HG02970 (cell line): ENCODE results near the gene C5orf46.
"Not testable (repeated sequence)": the region's sequence is repeated elsewhere in the genome, so short reads cannot be mapped to it uniquely, and the experiment has no call there.

Source experiments
- ATAC-seq: cut with Tn5 transposase; IDR thresholded peaks from one replicate; pipeline ENCODE4 v1.9.1; 2021; ENCODE audit warnings: mild to moderate bottlenecking, moderate library complexity, moderate number of reproducible peaks; ENCODE audit not compliant: unreplicated experiment, low FRiP score

C5orf46 gene

DNA sequence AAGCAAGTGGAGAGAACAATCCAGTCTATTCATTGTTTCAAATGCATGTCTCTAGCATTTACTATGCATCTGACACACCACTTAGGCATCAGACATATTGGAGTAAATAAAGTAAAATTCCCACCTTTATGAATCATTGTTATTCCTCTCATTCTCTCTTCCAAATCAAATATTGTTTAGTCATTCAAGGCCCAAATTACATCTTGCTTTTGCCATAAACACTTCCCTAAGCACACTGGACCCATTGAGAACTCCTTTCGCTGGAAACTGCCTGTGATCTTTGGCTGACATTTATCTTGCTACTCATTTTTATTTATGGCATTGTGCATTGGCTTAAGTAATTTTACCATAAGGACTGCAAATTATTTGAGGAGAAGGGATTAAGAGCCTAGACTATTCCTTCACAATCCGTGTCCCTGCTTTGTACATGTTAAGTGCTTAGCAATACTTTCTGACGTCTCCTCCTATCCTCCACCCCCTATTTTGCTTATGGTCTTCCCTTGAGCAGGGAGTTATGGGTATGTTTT is 7.4 kb downstream of the C5orf46 start:
- no peak for ATAC-seq

DNA sequence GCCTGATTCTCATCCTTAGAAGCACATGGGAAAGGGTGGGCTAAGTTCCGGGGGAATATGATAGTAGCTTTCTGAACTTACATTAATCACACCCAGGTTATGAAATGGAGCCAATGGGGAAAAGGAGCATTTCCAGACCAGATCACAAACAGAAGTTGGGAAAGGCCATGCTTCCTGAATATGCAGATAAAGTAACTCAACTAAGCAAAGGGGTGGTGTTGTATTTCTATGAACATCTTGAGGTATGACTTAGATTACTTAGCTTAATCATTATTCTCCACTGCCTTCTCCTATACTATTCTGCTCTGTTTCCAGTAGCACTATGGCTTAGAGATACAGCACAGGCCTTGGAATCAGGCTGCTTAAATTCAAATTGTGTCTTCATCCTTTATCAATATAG is 10.5 kb downstream of the C5orf46 start:
- no peak for ATAC-seq

DNA sequence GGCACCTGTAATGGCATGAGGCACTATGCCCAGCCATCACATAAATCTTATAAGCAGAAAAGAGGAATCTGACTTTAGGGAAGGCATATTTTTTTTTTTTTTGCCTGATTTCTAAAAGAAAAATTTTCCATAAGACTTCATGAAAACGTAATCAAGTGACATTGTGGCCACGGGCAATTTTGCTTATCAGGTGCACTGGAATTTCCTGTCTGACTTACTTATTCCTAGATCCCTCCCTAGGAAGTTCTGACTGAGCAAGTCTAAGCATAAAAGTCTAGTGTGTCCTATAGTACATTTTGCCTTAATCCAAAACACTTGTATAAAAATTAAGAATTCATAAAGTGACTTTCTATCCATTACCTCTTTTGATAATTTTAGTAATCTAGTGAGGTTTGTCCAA is 12.5 kb downstream of the C5orf46 start:
- ATAC-seq, result no peak

DNA sequence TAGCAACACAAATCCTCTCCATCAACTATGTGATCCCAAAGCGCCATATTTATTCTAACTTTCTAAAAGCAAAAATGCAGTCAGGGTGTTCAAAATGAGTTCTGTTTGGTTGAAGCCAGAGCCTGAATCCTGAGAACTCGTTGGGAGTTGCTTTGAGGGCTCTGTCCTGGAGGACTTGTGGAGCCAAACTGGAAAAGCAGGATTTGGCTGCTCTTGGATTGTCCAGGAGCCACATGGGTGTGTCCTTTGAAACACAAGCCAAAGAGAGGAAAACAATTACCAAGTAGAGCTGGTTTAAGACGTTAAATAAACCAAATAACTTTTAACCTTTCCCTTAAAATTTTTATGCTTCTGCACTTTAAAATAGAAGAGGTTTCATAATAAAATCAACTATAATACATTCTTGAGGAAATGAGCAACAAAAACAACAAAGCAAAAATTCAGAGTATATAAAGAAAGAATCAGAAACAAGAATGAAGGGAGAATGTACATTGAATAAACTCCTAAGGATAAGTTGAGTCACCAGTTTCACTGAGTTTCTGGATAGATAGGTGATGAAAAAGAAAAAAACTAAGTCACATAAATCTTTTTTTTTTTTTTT is 13.5 kb downstream of the C5orf46 start:
- ATAC-seq, result no peak

DNA sequence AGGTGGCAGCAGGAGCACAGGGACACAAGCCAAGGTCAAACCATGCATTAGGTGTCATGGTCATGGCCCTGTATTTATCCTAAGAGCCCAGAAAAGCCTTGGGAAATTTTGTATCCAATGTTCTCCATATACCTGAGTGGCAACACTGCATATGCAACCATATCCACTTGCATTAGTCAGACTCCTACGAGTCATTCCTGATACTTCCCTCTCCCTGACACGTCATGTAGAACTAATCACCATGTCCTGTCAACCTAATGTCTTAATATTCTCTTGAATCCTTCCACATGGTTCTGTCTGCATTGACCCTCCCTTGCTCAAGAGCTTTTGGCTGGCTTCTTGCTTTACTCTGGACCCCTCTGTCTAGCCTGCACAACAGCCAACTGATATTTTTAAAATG is 18.4 kb downstream of the C5orf46 start:
- no peak for ATAC-seq

DNA sequence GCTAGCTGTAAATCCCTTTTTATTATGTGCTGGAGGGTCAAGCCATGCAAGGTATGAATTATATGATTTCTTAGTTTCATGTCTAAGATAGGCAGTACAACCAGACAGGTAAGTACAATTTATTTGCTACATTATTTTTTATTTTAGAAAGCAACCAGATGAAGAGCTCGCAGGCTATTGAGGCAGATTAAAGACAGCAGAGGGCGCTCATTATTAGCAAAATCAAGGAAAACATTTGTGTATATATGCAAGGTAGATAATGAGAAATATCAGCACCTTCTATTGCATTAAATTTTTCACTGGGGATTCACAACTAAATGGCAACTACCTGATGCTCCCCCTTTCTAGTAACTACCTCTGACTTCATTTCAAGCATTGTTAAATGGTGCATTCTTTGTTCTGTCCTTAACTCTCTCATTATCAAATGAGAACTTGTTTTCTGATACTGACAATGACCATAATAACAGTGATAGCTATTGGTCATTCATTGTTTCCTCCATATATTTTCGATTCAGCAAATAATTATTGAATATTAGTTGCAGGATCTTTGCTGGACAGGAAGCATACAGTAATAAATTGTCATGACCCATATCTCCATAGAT is 19.2 kb downstream of the C5orf46 start:
- no peak for ATAC-seq

DNA sequence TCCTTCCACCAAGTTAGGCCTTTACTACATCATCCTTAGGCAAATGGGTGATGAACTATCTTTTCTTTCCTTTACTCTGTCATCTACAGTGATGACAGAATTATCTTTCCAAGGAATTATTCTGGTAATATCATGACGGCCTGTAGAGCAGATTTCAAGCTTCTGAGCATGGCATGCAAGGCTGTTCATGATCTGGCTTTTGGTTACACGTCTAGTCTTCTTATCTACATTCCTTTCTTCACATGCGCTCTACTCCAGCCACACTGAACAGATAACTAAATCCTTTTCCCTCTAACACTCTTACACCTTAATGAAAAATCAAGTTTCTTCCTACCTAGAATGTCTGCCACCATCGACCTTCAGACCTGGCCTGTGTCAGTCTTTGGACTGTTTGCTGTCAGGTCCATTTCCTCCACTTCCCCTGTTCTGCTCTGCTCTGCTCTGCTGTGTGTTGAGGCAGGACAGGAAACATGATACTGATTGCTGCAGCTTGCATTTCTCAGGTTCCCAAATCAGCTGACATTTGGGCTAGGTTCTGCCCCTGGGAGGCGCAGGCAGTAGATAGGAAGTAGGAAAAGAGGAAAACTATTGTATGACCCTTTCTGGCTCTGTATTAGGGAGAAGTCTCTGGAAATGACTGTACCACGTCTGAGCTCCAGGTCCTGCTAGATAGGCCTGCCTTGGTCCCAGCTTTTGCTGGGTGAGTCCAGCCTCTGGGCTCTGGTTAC is 23.6 kb downstream of the C5orf46 start:
- ATAC-seq, result no peak

DNA sequence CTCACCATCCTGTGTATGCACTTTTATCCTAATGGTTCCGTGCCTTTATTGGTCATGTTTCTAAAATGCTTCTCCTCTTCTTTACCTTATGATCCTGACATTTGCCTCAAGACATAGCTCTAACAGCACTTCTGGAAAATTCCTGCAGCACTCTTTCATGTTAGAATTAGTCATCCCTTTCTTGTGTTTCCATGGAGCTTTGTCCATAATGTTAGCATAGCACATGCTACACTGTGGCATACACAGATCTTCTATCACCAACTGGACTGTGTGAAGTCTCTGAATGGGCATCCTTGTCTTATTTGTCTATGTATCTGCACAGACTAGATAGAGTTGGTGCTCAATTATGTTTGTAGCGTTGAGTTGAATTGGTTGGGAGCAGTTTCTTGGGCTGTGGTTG is 25.9 kb downstream of the C5orf46 start:
- ATAC-seq, result no peak

DNA sequence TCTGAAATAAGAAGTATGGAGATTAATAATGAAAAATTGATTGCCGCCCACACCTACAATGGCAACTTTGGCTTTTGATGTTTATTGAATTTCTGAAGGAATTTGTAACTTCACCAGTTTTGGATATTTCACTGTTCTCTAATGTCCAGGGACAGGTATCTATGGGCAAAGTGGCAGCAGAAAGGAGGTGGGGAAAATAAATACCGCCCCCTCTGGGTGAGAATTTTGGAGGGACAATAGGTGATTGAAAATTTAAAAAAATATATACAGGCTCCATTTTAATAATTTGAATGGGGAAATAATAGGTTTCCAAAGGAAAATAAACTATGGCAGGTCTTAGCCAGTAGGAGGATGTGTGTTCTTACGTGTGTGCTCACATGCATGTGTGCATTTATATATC is 26.6 kb downstream of the C5orf46 start:
- ATAC-seq, result no peak

DNA sequence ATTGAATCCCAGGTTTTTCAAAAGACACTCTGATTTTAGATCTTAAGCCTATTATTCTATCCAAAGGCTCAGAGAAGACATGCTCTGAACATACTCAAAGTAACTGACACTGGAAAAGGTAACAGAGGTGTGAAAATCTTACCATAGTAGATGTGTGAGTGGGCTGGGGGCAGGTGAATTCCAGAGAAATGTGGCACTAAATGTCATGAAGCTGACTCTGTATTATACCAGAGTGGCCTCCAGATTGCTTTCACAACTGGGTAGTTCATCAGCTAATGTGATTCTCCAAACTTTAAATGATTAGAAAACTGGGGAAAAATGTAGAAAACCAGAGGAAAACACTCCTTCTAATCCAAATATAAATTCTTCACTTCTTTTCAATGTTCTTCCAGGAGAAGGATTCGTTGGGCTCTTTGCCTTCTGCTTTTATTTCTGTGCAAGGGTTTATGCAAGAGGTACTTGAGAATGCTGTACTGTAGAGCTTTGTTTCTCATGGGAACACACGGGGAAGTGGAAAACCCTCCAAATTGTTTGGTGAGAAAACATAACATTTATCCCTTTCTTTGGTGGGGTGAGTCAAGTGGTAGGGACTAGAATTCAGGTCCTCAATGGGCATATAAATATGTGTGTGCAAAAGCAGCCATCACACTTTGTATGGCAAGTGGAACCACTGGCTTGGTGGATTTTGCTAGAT is 28.1 kb downstream of the C5orf46 start, which contains the start of gene SCGB3A2:
Gene SCGB3A2 (plus strand): TSS at position 646 of the 694 bp plus-strand sequence. CDS start 93 bp downstream, outside the sequence.
- no peak for ATAC-seq

DNA sequence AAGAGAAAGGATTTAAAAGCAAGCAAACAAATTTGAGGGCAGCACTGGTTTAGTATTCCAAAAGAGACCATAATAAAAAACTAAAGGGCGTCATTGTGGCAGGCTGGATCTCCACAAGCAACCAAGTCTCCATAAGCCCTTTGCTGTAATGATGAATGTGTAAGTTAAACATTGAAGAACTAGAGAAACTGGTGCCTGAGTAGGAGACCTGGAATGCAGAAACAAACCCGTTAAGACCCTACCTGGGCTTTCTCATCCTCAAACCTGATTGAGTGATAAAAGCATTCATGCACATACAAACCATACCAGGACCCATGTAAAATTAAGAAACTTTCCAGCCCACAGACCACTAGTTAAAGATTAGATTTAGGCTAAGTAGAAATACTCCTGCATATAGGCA is 29.7 kb downstream of the C5orf46 start:
- ATAC-seq, result no peak

DNA sequence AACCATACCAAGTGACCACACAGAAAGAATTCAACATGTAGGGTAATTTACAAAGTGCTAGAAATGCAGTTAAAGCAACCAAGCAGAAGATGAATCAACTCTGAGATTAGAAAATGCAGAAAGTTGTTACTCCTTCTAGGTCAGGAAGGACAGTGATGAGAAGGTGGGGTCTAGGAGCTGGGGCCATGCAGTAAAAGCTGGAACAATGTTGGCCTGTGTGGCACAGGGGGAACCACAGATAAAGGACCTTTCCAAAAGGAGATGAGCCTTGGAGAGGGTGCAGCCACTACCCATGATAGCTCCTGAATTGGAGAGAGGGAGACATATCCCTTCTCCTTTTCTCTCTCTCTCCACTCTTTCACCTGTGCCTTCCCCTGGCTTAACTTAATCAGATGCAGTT is 30.2 kb downstream of the C5orf46 start:
- no peak for ATAC-seq

DNA sequence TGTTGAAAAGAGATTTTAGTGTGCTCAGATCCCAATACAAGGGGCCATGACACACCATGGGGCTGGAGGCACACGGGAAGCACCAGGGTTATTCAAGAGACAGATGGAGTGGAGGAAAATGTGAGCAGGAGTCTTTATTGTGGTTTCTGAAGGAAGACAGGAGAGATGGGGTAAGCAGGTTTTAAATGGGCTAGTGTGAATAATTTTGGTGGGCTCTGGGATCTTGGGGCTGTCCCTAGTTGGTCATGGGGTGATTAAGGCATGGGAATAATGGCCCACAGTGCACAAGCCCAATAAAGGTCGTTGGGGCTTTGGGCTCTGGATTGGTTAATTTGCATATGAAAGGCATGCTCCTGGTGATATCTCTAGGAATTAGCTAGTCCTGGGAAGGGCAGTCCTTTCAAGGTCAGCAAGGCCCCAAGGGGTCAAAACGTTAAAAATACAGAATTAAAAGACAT is 31.4 kb downstream of the C5orf46 start:
- ATAC-seq, result no peak

DNA sequence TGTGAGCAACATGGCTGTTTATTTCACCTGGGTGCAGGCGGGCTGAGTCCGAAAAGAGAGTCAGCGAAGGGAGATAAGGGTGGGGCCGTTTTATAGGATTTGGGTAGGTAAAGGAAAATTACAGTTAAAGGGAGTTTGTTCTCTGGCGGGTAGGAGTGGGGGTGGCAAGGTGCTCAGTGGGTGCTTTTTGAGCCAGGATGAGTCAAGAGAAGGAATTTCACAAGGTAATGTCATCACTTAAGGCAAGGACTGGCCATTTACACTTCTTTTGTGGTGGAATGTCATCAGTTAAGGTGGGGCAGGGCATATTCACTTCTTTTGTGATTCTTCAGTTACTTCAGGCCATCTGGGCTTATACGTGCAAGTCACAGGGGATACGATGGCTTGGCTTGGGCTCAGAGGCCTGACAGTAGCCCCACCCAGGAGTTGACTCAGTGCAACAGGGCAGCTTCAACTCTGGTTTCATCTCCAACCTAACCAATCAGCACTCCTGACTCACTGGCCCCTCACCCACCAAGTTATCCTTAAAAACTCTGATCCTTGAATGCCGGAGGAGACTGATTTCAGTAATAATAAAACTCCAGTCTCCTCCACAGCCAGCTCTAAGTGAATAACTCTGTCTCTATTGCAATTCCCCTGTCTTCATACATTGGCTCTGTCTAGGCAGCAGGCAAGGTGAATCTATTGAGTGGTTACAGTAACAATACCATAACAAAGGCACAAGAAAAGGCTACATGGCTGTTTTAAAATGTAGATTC is 32.0 kb downstream of the C5orf46 start:
- not testable (repeated sequence) for ATAC-seq

DNA sequence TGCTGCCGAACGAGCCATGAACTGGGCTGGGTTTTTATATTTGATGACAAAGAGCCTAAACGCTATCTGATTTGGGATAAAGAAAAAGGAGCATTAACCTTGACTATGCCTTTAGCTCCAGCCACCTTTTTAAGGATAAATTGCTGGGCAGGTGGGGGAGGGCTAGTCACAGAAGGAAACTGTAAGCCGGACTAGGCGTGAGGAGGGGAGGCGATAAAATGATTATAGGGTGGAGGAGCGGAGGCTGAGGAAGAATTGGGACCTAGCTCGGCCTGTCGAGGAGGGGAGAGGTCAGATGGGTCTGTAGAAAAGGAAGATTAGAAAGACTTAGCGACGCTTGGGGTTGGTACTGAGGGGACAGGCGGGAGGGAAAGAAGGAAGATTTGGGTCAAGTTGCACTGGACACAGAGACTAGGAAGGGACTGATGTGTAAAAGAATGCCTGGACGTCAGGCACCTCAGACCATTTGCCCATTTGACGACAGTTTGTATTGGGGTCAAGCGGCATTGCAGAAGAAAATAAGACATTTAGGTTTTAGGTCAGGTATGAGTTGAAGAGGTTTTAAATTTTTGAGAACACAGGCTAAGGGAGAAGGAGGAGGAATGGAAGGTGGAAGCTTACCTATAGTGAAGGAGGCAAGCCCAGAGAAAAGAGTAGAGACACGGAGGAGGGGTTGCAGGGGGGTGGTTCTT is 33.4 kb downstream of the C5orf46 start:
- ATAC-seq, result not testable (repeated sequence)

DNA sequence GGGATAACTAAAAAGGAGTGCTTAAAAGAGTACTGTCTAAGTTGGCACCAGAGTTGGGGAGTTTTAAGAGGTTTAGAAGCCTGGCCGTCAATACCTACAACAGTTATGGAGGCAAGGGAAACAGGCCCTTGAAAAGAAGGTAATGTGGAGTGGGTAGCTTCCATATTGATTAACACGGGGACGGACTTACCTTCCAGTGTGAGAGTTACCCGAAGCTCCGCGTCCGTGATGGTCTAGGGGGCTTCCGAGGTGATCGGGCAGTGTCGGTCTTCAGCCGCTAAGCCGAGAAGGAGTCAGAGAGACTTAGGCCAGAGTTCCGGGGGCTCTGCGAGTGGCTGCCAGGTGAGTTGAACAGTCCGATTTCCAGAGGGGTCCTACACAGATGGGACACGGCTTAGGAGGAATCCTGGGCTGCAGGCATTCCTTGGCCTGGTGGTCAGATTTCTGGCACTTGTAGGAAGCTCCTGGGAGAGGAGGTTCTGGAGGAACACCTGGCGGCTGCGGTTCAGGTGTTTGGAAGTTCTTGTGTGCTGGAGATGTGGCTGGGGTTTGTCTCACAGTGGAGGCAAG is 34.3 kb downstream of the C5orf46 start:
- ATAC-seq, result not testable (repeated sequence)

DNA sequence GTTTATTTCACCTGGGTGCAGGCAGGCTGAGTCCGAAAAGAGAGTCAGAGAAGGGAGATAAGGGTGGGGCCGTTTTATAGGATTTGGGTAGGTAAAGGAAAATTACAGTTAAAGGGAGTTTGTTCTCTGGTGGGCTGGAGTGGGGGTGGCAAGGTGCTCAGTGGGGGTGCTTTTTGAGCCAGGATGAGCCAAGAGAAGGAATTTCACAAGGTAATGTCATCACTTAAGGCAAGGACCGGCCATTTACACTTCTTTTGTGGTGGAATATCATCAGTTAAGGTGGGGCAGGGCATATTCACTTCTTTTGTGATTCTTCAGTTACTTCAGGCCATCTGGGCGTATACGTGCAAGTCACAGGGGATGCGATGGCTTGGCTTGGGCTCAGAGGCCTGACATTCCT is 36.4 kb downstream of the C5orf46 start:
- not testable (repeated sequence) for ATAC-seq

DNA sequence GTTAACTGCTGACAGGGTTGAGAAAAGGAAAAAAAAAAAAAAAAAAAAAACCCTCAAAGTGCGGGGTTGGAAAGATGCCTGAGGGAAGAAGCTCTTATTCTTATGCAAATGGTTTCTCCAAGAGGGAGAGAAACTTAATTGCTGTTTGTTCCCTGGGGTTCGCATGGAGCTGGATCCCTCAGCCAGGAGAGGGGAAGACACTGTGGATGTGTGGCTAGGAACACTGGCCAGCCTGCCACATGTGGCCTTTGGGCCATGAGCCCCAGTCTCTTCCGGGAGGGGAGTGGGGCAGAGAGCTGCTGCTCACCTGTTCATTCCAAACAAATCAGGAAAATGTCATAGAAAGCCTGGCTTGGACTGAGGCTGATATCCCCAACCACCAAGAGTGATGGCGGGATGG is 37.2 kb downstream of the C5orf46 start:
- ATAC-seq, result no peak

DNA sequence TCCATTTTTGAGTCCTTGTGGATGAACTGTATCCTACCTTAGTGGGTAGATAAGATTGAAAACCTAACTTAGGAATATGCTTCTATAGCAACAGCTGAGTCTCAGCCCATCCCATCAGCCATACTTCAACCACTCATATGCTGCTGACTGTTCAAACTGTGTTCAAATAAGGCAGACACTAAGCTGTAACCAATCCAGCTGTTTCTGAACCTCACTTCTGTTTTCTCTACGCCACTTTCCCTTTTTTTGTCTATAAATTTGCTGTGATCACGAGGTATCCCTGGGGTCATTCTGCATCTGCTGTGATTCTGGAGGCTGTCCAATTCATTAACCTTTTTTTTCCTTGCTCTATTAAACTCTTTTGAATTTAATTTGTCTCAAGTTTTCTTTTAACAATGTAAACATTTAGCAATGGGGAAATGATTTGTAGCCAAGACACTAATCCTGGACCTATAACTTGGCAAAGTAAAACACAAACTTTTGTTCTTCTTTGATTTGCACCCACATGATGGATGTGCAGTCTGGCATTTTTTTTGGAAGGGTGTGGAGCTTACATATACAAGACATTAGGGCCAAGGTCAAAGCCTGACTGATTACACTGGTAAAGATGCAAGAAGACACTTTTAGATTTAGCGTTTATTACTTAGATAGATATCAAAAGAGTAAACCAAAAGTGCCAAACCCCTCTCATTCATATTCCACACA is 42.7 kb downstream of the C5orf46 start:
- no peak for ATAC-seq
